ENCODE results near the gene OR4F29. TPM values are rescaled to one million over a fixed set of nuclear protein-coding genes. Genes with fewer than 3 reads are reported as not detected.
"Not testable (repeated sequence)": the region's sequence is repeated elsewhere in the genome, so short reads cannot be mapped to it uniquely, and the experiment has no call there.

OR4F29 gene
- not detected for total RNA-seq
- long read RNA-seq: 0 reads

- DNase-seq; intact Hi-C loops (cut with DNase I); ATAC-seq: not testable (repeated sequence)
Measured at GRCh38 chr1:451578-451977, at the start of gene OR4F29. Gene OR4F29, minus strand, starts transcription at chr1:451678. Its CDS starts 0 bp downstream, at chr1:451678.

Other genes with a start within 250 kb of the OR4F29 start
- not detected for gene OR4F16, start 235.0 kb upstream of the OR4F29 start, total RNA-seq

Data from left cardiac atrium (tissue), 4 donors.